Chondrocyte (in vitro differentiated cells): ENCODE data around the gene C4BPB. TPM values are rescaled to one million over a fixed set of nuclear protein-coding genes. Genes with fewer than 3 reads are reported as not detected.

Experiments
- DNase-seq: peaks from one replicate; pipeline ENCODE4 v3.0.0; 2021; ENCODE audit warnings: mixed read lengths, low spot score
- H3K27ac Mint-ChIP-seq: one replicate; pipeline ENCODE4 v1.8.0; 2021; ENCODE audit warnings: mild to moderate bottlenecking, moderate library complexity, mixed read lengths; ENCODE audit not compliant: unreplicated experiment
- H3K27me3 Mint-ChIP-seq: 2 replicates; pipeline ENCODE4 v1.8.0; 2021; ENCODE audit warnings: low read depth, mixed read lengths
- H3K36me3 Mint-ChIP-seq: 2 replicates; pipeline ENCODE4 v1.8.0; 2021; ENCODE audit warnings: low read depth, mixed read lengths
- H3K4me1 Mint-ChIP-seq: 2 replicates; pipeline ENCODE4 v1.8.0; 2021; ENCODE audit warnings: low read depth, mild to moderate bottlenecking, mixed read lengths
- H3K4me3 Mint-ChIP-seq: one replicate; pipeline ENCODE4 v1.8.0; 2021; ENCODE audit warnings: mild to moderate bottlenecking, moderate library complexity, mixed read lengths; ENCODE audit not compliant: unreplicated experiment
- H3K9me3 Mint-ChIP-seq: 2 replicates; pipeline ENCODE4 v1.8.0; 2021; ENCODE audit warnings: low read depth, mixed read lengths
- total RNA-seq: library from RNA; stranded (reverse); gene quantifications from 3 replicates; pipeline ENCODE4 v1.2.1, GENCODE V29; 2021
- TF ChIP-seq, protein P1 (sequence below): fragments of 200-600 bp; sonication (generic); IDR thresholded peaks from 2 replicates; pipeline ENCODE4 v1.5.0; 2021; ENCODE audit warnings: antibody characterized with exemption, mild to moderate bottlenecking, moderate library complexity

Gene C4BPB
- total RNA-seq, 1 donor from 2014 or later, result not detected

DNA sequence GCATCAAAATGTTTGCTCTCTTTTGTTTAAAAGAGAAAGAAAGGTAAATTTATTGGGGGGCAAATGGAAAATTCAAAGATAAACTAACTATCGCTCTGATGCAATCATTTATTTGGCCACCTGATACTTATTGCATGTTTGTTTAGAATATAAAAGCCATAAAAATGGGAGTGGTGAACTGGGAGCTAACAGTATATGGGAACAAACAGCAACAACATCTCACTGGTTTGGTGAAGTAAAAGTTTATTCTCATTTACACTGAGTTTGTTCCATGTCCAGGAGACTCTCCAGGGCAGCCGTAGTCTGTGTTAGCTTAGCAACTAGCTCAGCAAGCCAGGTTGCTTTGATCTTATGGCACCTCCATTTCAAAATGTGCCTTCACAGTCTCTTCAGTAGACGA lies 35.7 kb downstream of the C4BPB start:
- TF ChIP-seq, protein P1, sequence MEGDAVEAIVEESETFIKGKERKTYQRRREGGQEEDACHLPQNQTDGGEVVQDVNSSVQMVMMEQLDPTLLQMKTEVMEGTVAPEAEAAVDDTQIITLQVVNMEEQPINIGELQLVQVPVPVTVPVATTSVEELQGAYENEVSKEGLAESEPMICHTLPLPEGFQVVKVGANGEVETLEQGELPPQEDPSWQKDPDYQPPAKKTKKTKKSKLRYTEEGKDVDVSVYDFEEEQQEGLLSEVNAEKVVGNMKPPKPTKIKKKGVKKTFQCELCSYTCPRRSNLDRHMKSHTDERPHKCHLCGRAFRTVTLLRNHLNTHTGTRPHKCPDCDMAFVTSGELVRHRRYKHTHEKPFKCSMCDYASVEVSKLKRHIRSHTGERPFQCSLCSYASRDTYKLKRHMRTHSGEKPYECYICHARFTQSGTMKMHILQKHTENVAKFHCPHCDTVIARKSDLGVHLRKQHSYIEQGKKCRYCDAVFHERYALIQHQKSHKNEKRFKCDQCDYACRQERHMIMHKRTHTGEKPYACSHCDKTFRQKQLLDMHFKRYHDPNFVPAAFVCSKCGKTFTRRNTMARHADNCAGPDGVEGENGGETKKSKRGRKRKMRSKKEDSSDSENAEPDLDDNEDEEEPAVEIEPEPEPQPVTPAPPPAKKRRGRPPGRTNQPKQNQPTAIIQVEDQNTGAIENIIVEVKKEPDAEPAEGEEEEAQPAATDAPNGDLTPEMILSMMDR, result no peak
- no peaks in the 10 kb centered on the region for H3K4me1 Mint-ChIP-seq
- H3K9me3 Mint-ChIP-seq, result peaks cover 17% of the 10 kb centered on the region
- no peak overlapping the region for H3K27ac Mint-ChIP-seq
- H3K27me3 Mint-ChIP-seq, result peaks cover 8% of the 10 kb centered on the region
- peaks cover 4% of the 10 kb centered on the region for H3K36me3 Mint-ChIP-seq
- H3K4me3 Mint-ChIP-seq, result no peak overlapping the region
- no peak for DNase-seq

DNA sequence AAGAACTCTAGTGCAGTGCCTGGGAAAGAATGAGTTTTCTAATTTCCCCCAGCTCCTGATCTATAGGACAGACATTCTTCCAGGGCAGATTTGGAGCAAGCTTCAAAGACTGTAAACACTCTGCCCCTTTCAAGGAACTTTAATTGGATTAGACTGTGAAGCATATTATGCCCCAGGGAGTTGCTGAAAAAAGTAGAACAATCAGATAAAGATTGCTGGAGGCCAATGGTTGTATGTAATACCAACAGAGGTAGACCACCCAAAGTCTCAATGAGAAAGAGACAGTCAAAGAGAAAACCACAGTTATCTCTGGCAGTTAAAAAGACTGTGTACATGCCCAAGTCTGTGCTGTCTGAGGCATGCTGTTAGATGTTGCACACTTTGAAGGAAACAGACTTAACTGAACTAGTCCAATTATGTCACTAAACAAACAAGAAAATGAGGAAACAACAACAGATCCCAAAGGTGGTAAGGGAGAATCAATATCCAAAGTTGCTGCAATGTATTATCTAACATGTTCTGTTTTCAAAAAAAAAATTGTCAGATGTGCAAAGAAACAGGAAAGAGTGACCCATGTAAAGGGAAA lies 39.8 kb downstream of the C4BPB start:
- peaks cover 3% of the 10 kb centered on the region for H3K27me3 Mint-ChIP-seq
- no peak for DNase-seq
- H3K9me3 Mint-ChIP-seq, result peaks cover 29% of the 10 kb centered on the region
- H3K4me1 Mint-ChIP-seq, result no peaks in the 10 kb centered on the region
- peaks cover 4% of the 10 kb centered on the region for H3K36me3 Mint-ChIP-seq
- H3K27ac Mint-ChIP-seq, result no peak overlapping the region
- TF ChIP-seq, protein P1, result no peak
- H3K4me3 Mint-ChIP-seq, result no peak overlapping the region

DNA sequence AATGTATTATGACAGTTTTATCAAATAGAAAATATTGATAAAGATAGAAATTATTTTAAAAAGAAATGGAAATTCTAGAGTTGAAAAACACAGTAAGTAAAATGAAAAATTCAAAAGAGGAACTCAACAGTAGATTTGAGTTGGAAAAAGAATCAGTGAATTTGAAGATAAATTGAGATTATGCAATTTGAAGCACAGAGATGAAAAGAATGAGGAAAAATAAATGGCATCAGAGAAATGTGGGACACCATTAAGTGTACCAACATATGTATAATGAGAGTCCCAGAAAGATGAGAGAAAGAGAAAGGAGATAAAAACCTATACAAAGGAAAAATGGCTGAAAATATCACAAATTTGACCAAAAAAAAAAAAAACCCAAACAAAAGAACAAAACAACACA lies 40.4 kb downstream of the C4BPB start:
- Mint-ChIP-seq H3K9me3 (peaks cover 29% of the 10 kb centered on the region), H3K4me1 (no peaks in the 10 kb centered on the region), H3K27ac (no peak overlapping the region), H3K4me3 (no peak overlapping the region), H3K27me3 (peaks cover 1% of the 10 kb centered on the region), H3K36me3 (peaks cover 4% of the 10 kb centered on the region)
- TF ChIP-seq, protein P1, result no peak
- no peak for DNase-seq

DNA sequence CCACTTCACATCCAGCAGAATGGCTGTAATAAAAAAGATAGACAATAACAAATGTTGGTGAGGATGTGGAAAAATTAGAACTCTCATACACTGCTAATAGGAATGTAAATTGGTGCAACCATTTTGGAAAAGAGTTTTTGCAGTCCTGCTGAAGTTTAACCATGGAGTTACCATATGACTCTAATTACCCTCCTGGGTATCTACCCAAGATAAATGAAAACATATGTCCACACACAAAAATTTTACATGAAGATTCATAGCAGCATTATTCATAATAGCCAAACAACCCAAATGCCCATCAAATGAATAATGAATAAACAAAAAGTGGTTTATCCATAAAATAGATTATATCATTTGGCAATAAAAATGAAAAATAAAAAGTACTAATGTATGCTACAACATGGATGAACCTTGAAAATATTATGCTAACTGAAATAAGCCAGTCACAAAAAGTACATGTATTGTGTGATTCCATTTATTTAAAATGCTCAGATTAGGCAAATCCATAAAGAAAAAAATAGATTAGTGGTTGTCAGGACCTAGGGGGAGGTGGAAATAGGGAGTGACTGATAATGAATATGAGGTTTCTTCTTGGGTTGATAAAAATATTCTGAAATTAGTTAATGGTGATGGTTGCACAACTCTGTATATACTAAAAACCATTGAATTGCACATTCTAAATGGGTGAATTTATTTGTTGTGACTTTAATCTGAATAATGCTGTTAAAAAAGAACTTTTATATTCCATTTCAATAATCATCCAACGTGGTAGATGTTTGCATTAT lies 41.8 kb downstream of the C4BPB start:
- Mint-ChIP-seq H3K27ac (no peak overlapping the region), H3K27me3 (no peaks in the 10 kb centered on the region), H3K4me3 (no peak overlapping the region), H3K36me3 (peaks cover 4% of the 10 kb centered on the region), H3K4me1 (no peaks in the 10 kb centered on the region), H3K9me3 (peaks cover 29% of the 10 kb centered on the region)
- TF ChIP-seq, protein P1, result no peak
- DNase-seq, result no peak

DNA sequence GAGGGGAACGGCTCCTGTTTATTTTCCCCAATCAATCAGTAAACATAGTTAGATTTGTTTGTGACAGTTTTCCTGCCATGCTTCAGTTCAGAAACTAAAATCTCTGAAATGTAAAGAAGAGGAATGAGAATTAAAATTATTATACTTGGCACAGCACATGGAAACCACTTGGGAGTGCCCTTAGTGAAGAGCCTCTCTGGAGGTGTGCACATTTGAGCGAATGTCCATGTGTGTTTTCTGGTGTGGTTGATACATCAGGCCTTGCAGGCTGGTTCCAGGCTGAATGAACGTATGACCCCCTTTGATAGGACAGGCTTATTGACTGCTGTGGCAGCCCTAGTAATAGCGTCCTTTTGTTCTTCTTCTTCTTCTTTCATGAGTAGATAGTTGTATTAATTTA lies 42.5 kb downstream of the C4BPB start:
- Mint-ChIP-seq H3K4me1 (no peaks in the 10 kb centered on the region), H3K27ac (no peak overlapping the region), H3K27me3 (no peaks in the 10 kb centered on the region), H3K9me3 (peaks cover 29% of the 10 kb centered on the region), H3K36me3 (peaks cover 4% of the 10 kb centered on the region), H3K4me3 (no peak overlapping the region)
- TF ChIP-seq, protein P1, result no peak
- no peak for DNase-seq
